HG02623 (cell line): ENCODE data around the gene GPR87.

Experiments used
- ATAC-seq: cut with Tn5 transposase; IDR thresholded peaks from one replicate; pipeline ENCODE4 v1.9.1; 2021; ENCODE audit warnings: moderate library complexity; ENCODE audit not compliant: unreplicated experiment

GPR87 gene

GRCh38 chr3:151318313-151318712, 1.7 kb upstream of the GPR87 start:
- ATAC-seq, result no peak

DNA sequence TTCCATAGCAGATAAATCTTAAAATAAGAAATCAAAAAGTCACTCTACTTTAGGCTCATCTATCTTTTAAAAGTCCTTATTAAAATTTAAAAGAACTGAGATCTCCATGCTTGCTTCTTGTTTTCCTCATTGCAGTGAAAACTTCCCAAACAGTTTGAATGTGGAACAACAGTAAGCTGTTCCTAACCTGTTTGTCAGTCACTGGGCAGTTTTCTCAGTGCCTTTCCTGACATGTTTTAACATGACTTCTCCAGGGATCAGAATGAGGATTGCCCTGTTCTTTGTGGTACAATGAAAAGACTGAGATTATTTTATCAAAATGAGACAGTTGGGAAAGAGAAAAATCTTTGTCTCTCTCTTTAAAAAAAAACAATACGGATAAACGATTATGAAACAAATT, 774 bp downstream of the GPR87 start:
- ATAC-seq, result no peak

GRCh38 chr3:151315136-151315535, 1.5 kb downstream of the GPR87 start:
- ATAC-seq, result no peak

GRCh38 chr3:151314593-151314992, 2.0 kb downstream of the GPR87 start:
- ATAC-seq, result no peak

GRCh38 chr3:151314137-151314536, 2.5 kb downstream of the GPR87 start:
- ATAC-seq, result no peak

DNA sequence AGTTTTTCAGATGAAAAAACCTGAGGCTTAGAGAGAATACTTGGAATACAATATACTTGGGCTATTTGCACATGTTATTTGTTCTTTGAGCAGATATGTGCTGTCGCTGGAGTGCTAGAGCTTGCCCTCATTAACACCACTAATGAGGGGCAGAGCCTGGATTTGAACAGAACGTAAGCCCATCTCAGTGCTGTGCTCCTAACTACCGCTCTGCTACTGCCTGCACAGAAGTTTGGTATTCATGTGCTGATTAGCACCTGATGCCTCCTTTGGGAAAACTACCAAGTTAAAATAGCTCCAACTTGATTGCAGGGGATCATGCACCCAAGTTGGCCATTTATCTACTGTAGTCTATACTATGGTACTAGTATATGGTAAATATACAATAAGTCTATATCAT, 3.6 kb downstream of the GPR87 start:
- no peak for ATAC-seq

DNA sequence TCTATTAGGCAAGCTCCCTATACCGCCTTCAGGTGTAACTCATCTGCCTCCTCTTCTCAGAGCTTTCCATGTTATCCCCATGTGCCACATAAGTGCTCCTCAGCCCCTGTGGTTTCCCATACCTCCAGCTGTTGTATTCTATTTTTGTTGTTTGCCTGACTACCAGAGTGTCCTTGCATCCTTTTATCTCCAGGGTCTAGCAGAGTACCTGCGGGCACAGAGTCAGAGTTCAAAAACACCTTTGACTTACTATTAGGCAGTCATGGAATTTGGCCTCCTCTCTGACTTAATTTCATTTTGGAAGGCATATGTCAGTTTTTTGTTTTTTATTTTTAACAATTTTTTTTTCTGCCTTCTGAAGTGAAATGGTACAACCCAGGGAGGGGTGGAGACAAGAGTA, 7.1 kb downstream of the GPR87 start:
- ATAC-seq, result no peak

DNA sequence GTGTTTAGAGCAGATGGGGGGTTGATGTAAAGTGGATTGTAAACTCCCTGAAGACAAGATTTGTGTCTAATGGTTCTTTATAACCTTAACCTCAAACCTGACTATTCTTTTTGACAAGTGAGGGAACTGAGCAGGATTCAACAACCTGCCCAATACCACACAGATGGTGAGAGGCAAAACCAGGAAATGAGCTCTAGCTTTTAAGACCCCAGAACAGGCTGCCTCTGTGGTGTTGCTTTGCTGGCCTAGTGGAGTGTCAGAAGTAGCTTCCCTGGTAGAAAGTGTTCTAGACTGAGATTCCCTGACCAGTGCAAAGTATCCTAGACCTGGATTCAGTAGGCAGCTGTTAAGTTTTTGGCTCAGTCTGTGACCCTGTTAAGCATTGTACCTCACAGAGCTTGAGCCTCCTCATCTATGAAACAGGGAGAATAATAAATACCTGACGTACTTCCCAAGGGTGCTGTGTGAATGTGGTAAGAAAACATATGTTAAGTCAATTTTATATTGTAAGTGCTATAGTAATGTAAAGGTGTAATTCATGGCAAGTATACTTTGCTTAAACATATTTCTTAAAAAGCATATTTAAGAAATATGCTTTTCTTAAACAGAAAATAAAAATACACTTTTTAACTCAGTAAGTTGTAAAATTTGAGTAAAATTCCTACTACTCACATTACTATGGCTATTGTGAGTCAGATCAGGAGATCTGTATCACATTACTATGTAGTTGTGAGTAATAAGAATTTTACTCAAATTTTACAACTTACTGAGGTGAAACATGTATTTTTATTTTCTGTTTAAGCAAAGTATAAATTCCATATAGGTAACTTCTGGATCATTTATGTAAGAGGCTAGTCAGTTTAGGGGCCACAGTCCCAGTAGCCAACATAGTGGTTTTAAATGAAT, 8.8 kb downstream of the GPR87 start:
- ATAC-seq, result no peak

- ATAC-seq, result no peak
Measured at GRCh38 chr3:151307131-151307530, 9.5 kb downstream of the GPR87 start.

DNA sequence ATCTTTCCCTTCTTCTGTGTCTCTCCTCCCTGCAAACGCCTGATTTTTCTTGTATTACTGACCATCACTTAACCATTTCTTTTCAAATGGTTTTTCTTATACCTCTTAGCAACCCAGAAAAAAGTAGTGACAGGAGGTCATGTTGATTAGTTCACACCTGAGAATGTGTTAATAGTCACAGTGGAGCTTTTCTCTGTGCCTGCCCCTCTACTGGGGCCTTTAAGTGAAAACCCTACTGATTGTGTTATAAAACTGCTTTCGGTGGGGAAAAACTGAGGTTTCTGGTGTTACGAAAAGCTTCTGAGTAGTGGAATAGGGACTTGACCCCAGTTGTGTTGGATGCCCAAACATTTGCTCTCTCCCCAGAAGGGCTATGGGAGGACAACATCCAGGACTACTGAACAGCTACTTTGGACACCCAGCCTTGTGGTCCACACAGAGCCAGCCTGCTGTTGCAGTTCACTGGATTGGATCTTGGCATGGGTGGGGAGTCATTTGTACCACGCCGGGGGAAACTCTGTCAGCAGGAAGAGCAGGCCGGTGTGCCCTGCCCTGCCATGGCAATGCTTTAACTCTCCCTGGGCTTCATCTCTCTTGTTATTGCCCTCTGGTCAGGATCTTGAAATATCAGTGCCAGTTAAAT, 10.3 kb downstream of the GPR87 start:
- no peak for ATAC-seq

DNA sequence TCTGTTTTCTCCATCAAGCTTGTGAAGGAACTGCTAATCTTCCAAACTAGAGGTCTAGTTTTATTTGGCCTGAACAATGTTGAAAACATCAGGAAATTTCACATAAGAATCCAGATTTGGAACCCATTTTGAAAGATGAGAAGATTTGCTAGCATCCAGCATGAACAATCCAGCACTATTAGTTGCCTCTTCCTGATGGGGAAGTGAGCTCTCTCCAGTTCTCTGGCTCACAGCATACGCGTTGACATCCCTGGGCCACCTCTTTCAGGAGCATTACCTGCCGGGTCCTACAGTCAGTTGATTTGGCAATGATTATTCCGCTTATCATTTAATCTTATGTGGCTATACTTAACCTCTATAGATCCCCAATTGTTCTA, 10.9 kb downstream of the GPR87 start:
- ATAC-seq, result no peak

- ATAC-seq, result no peak
Measured at GRCh38 chr3:151305060-151305774, 11.4 kb downstream of the GPR87 start.

DNA sequence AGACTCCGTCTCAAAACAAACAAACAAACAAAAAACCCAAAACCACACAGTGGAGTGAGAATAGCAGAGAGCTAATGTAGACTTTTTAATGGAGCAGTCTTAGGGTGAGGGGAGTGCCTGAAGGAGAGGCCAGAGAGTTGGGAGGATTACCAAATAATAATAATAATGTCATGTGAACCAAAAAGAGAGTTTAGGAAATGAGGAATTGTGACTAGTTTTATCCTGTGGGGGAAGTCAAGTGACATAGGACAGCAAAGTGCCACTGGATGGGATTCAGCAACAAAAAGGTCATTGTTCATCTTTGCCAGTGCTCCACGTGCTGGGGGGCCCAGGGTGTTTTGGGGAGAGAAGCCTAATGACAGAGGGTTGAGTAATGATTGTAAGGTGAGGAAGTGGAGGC, 12.9 kb downstream of the GPR87 start:
- ATAC-seq, result no peak

DNA sequence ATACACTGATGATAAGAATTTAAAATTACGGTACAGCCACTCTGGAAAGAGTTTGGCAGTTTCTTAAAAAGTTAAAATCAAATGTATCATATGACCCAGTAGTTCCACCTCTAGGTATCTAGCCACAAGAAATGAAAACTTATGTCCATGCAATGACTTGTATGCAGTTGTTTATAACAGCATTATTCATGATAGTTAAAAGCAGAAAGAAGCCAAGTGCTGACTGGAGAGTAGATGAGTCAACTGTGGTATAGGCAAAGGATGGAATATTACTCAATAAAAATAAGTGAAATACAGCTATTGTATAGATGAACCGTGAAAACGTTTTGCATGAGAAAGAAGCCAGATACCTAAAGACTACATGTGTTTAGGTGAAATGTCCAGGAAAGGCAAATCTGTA, 14.8 kb downstream of the GPR87 start:
- ATAC-seq, result no peak

DNA sequence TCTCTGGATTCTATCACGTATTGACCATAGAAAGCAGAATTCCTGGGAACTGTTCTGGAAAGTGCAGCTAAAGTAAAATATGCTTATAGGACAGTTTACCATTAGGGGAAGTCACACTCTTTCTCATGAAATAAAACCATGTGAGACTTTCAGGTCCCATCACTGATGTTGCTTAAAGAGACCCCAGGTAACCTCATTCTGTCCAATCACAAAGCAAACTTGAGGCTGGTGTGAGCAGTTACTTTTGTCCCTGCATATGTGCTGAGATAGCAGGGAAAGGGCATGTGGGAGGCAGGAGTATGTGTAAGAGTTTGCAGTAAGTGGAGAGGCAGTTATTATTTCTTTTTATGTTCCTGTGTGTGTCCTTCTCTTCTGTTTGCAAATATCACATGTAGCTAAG, 16.1 kb downstream of the GPR87 start:
- ATAC-seq, result no peak

DNA sequence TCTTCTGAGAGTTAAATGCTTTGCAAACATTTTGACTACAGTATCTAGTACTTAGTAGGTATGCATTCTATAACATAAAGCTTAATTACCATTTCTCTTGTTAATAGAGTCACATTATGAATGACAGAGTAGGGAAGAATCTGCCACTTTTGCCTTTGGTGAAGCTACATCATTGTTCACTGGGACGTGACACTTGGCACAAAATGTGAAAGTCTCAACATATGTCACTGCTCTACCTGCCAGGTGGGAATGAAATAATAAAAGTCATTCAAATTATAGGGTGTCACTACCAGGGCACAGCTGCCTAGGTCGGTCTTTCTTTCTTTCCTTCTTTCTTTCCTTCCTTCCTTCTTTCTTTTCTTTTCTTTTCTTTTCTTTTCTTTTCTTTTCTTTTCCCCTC, 17.6 kb downstream of the GPR87 start:
- no peak for ATAC-seq

DNA sequence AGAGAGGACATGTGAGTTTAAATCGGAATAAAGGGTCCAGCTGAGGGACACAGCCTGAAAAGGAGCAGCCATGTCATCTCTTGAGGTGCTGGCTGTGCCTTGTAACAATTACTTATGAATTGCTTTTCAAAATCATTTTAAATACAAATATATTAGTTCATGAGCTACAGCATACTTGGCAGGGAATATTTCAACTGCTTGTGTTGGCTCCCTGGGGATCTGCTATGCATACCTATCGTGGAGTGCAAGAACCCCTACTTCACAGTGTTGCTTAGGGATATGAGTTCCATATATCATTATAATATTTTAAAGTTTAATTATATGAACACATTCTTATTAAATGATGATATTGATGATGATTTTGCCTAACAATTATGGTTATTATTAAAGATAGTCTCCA, 19.2 kb downstream of the GPR87 start:
- ATAC-seq, result no peak

- ATAC-seq, result no peak
Measured at GRCh38 chr3:151296226-151296625, 20.4 kb downstream of the GPR87 start.

- ATAC-seq, result no peak
Measured at GRCh38 chr3:151293127-151293526, 23.5 kb downstream of the GPR87 start.

GRCh38 chr3:151290673-151291072, 25.9 kb downstream of the GPR87 start:
- no peak for ATAC-seq

GRCh38 chr3:151289445-151289844, 27.2 kb downstream of the GPR87 start:
- ATAC-seq, result no peak

- ATAC-seq, result no peak
Measured at GRCh38 chr3:151285940-151286339, 30.7 kb downstream of the GPR87 start.
